Caco-2 (cell line): ENCODE results near the gene DSE. TPM values are rescaled to one million over a fixed set of nuclear protein-coding genes. Genes with fewer than 3 reads are reported as not detected.

ENCODE experiments used
- BruUV-seq: library from RNA; stranded (reverse); fragments of 400-500 nt; replicated peaks from 2 replicates; lab custom pipeline; 2021; lab: Mats Ljungman, UMichigan
- CTCF ChIA-PET: fragments of 300-600 bp; sonication (Branson Sonifier 250); formaldehyde crosslinking; loops from one replicate; lab custom pipeline; 2022; ENCODE audit warnings: antibody characterized with exemption; lab: Charles Lee
- POLR2A ChIA-PET: fragments of 300-600 bp; sonication (Branson Sonifier 250); formaldehyde crosslinking; loops from one replicate; lab custom pipeline; 2022; ENCODE audit warnings: antibody characterized with exemption; lab: Charles Lee
- DNase-seq, 2 experiments: peaks; one replicate each; pipeline versions ENCODE4 v3.0.0 to v3.0.0-alpha.2; 2020 to 2022
- H3K27me3 ChIP-seq: replicated peaks from 2 replicates; pipeline ENCODE4 v1.6.0; 2011; ENCODE audit warnings: low read length; ENCODE audit not compliant: control insufficient read depth, insufficient read depth
- H3K36me3 ChIP-seq: 2 replicates; pipeline ENCODE4 v1.5.1; 2011; ENCODE audit warnings: low read length; ENCODE audit not compliant: control insufficient read depth, insufficient read depth
- H3K4me1 ChIP-seq: fragments of 250-450 bp; sonication (Bioruptor Pico); 2 replicates; pipeline ENCODE4 v1.5.1; 2020; ENCODE audit warnings: mild to moderate bottlenecking
- H3K4me3 ChIP-seq: 2 replicates; pipeline ENCODE4 v1.5.1; 2011; ENCODE audit warnings: low read depth, mild to moderate bottlenecking, control low read depth, low read length
- H3K9me3 ChIP-seq: fragments of 250-450 bp; sonication (Bioruptor Pico); 2 replicates; pipeline ENCODE4 v1.5.1; 2020; ENCODE audit warnings: mild to moderate bottlenecking, moderate library complexity
- H3K27ac Mint-ChIP-seq: one replicate; pipeline ENCODE4 v1.8.0; 2022; ENCODE audit warnings: mixed read lengths; ENCODE audit not compliant: unreplicated experiment
- H3K27me3 Mint-ChIP-seq: one replicate; pipeline ENCODE4 v1.8.0; 2022; ENCODE audit warnings: mixed read lengths; ENCODE audit not compliant: insufficient read depth, unreplicated experiment
- H3K36me3 Mint-ChIP-seq: one replicate; pipeline ENCODE4 v1.8.0; 2022; ENCODE audit warnings: mild to moderate bottlenecking, mixed read lengths; ENCODE audit not compliant: insufficient read depth, unreplicated experiment
- H3K4me1 Mint-ChIP-seq: one replicate; pipeline ENCODE4 v1.8.0; 2022; ENCODE audit warnings: low read depth, mixed read lengths; ENCODE audit not compliant: unreplicated experiment
- H3K4me3 Mint-ChIP-seq: one replicate; pipeline ENCODE4 v1.8.0; 2022; ENCODE audit warnings: mild to moderate bottlenecking, moderate library complexity, mixed read lengths; ENCODE audit not compliant: unreplicated experiment
- H3K9me3 Mint-ChIP-seq: one replicate; pipeline ENCODE4 v1.8.0; 2022; ENCODE audit warnings: mixed read lengths; ENCODE audit not compliant: unreplicated experiment
- intact Hi-C: fragments of 100-400 bp; cut with micrococcal nuclease; formaldehyde crosslinking; loops from one replicate; pipeline ENCODE4 v1.10.0; 2022; ENCODE audit not compliant: unreplicated experiment
- total RNA-seq: library from RNA; stranded (reverse); gene quantifications from 2 replicates; pipeline ENCODE4 v1.2.3, GENCODE V29; 2022
- TF ChIP-seq, protein P1 (sequence below), 2 experiments: fragments of 200-600 bp in 1 of 2; IDR thresholded peaks; 1 replicate in 1 of 2; 2 replicates in 1 of 2; pipeline versions ENCODE4 v1.5.1 to v1.8.0; 2011 to 2022; ENCODE audit warnings: antibody characterized with exemption in 1 of 2, control low read depth in 1 of 2, inconsistent platforms in 1 of 2, low read depth in 1 of 2, low read length in 1 of 2, mild to moderate bottlenecking in 1 of 2, moderate library complexity in 1 of 2; ENCODE audit not compliant: insufficient read depth in 1 of 2, severe bottlenecking in 1 of 2, unreplicated experiment in 1 of 2

The DSE gene
- total RNA-seq, 1 experiment from 2014 or later, result 2.8 TPM

DNA sequence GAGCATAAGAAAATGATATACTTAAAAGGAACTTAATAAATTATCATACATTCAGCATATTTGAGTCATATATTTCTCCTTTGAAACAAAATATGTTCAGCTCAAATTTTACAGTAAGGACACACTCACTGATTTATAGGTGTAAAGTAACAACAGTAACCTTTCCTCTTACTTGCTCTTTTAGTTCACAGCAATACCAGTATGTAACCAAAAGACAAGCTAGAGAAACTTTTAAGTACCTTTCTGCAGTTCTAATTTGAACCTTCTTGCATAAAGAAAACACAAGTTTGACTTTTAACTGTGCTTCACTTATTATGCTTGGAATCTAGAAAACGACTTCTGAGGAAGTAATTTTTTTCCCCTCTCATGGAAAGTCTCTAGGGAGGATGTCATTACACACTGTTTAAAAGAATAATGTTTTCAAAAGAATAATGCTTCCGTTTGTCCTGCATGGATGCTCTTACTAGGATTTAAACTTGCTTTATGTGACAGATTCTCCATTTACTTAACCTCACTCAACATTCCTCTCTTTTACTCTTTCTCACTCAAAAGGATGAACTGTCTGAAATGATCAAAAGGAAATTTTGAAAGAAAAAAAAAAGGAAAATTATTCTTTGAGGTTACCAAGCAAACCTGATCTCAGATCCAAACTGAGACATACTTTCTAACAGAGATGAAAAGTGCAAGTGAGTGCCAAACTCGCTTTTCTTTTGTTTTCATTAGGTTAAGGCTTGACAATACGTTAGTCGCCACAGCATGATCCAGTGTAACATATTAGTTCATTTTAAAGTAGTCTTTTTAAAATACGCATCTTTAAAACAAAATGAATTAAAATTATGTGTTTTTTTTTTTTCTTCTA, 68.1 kb downstream of the DSE start:
- no peaks in the 10 kb centered on the region for H3K9me3 Mint-ChIP-seq

DNA sequence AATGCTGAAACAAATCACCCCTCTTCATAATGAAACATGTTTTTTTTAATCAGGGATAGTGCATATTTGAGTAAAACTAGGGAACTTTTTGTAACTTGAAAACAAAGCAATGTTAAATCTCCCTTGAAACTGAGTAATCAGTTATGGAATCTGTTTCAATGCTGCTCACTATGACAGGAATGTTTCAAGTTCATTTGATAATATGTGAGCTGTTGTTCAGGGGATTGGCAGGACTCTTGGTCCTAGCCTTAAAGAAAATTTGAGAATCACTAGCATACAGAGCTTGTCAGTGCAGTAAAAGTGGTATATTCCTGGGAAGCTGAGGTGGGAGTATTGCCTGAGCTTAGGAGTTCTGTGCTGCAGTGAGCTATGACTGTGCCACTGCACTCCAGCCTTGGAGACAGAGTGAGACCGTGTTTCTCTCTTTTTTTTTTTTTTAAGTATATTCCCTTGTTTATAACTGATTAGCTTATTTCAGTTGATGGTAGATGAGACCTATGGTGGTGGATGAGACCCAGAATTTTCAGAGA, 68.8 kb downstream of the DSE start:
- ChIA-PET POLR2A (no interaction called here), CTCF (no interaction called here)
- Mint-ChIP-seq H3K4me3 (no peak overlapping the region), H3K9me3 (no peaks in the 10 kb centered on the region), H3K36me3 (no peaks in the 10 kb centered on the region), H3K27me3 (peaks cover 19% of the 10 kb centered on the region), H3K4me1 (no peaks in the 10 kb centered on the region), H3K27ac (no peak overlapping the region)
- Histone ChIP-seq H3K4me3 (no peak overlapping the region), H3K4me1 (no peaks in the 10 kb centered on the region), H3K9me3 (no peaks in the 10 kb centered on the region), H3K36me3 (no peaks in the 10 kb centered on the region), H3K27me3 (no peaks in the 10 kb centered on the region; the same call in none of the 2 replicates)
- BruUV-seq, result no TSS peak
- TF ChIP-seq, protein P1, sequence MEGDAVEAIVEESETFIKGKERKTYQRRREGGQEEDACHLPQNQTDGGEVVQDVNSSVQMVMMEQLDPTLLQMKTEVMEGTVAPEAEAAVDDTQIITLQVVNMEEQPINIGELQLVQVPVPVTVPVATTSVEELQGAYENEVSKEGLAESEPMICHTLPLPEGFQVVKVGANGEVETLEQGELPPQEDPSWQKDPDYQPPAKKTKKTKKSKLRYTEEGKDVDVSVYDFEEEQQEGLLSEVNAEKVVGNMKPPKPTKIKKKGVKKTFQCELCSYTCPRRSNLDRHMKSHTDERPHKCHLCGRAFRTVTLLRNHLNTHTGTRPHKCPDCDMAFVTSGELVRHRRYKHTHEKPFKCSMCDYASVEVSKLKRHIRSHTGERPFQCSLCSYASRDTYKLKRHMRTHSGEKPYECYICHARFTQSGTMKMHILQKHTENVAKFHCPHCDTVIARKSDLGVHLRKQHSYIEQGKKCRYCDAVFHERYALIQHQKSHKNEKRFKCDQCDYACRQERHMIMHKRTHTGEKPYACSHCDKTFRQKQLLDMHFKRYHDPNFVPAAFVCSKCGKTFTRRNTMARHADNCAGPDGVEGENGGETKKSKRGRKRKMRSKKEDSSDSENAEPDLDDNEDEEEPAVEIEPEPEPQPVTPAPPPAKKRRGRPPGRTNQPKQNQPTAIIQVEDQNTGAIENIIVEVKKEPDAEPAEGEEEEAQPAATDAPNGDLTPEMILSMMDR (IDR thresholded peaks at IDR 0.05; ENCODE audit: insufficient read depth in 1 of 2, low read depth in 1 of 2, low read length in 1 of 2, severe bottlenecking in 1 of 2, unreplicated experiment in 1 of 2), result no peak
- intact Hi-C loops, result loop anchor here (10.0 kb wide), 1 partner anchor 205 kb away; no protein-coding TSS in a partner anchor
- no peak for DNase-seq

More for the DNA sequence above, 68.1 kb downstream of the DSE start:
- intact Hi-C loops, result no loop called here
- no peaks in the 10 kb centered on the region; the same call in none of the 2 replicates for H3K27me3 ChIP-seq
- no peak for DNase-seq
- Mint-ChIP-seq H3K4me3 (no peak overlapping the region), H3K4me1 (no peaks in the 10 kb centered on the region), H3K36me3 (no peaks in the 10 kb centered on the region), H3K27ac (no peak overlapping the region), H3K27me3 (peaks cover 19% of the 10 kb centered on the region)
- no peaks in the 10 kb centered on the region for H3K9me3 ChIP-seq
- TF ChIP-seq, protein P1 (IDR thresholded peaks at IDR 0.05; ENCODE audit: insufficient read depth in 1 of 2, low read depth in 1 of 2, low read length in 1 of 2, severe bottlenecking in 1 of 2, unreplicated experiment in 1 of 2), result no peak
- CTCF ChIA-PET, result no interaction called here
- H3K4me3 ChIP-seq, result no peak overlapping the region
- H3K36me3 ChIP-seq, result no peaks in the 10 kb centered on the region
- POLR2A ChIA-PET, result no interaction called here
- BruUV-seq, result no TSS peak
- no peaks in the 10 kb centered on the region for H3K4me1 ChIP-seq

DNA sequence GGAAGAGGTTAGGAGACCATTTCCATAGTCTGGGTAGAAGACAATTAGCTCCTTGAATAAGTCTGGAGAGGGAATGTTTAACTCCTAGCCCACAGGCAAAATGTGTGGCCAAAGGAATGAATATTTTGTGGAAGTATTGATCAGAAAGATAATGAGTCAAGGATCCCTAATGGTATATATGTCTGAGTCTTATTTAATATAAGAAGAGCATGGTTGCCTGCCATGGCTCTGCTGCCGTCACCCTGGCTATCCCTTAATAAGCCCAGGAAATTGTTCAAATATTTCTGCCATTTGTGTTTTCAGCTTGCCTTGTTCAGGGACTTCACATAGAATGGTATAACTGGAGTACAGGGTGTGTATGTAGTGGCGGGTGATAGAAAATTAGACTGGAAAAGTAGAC, 72.4 kb downstream of the DSE start:
- Mint-ChIP-seq H3K4me3 (no peak overlapping the region), H3K9me3 (no peaks in the 10 kb centered on the region), H3K4me1 (no peaks in the 10 kb centered on the region), H3K27me3 (peaks cover 16% of the 10 kb centered on the region), H3K27ac (no peak overlapping the region), H3K36me3 (no peaks in the 10 kb centered on the region)
- no peak for DNase-seq
- Histone ChIP-seq H3K4me3 (no peak overlapping the region), H3K27me3 (no peaks in the 10 kb centered on the region; the same call in 1 of the 2 replicates), H3K36me3 (no peaks in the 10 kb centered on the region), H3K9me3 (no peaks in the 10 kb centered on the region), H3K4me1 (no peaks in the 10 kb centered on the region)
- CTCF ChIA-PET, result no interaction called here
- POLR2A ChIA-PET, result no interaction called here
- BruUV-seq, result no TSS peak
- TF ChIP-seq, protein P1 (IDR thresholded peaks at IDR 0.05; ENCODE audit: insufficient read depth in 1 of 2, low read depth in 1 of 2, low read length in 1 of 2, severe bottlenecking in 1 of 2, unreplicated experiment in 1 of 2), result no peak
- intact Hi-C loops, result loop anchor here (10.0 kb wide), 1 partner anchor 202 kb away; no protein-coding TSS in a partner anchor
